ENCODE measurements around the gene CEP85L.

The CEP85L gene

GRCh38 chr6:118542184-118542952, 109.0 kb downstream of the CEP85L start:
- no peak for DNase-seq (ENCODE audit: low read depth)

- no peak for DNase-seq (ENCODE audit: low read depth)
These were observed 113.8 kb downstream of the CEP85L start for GRCh38 chr6:118537574-118537973.

DNA sequence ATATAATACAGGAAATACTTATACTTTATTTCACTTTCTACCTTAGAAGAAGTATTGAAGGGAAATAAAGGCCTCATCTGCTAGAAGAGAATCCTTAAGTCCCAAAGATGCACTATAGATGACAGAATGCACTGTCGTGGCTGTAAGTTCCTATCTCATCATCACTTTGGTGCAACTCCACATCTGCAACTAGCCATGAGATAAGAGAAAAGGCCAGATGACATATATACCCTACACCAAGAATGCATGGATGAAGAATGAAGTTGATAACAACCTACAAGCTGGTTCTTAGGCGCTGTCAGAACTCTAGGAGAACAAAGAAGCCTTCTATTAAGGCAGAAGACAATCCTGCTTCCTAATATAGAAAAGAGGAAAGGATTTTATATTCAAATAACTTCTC, 114.9 kb downstream of the CEP85L start:
- DNase-seq (ENCODE audit: low read depth), result no peak

- no peak for DNase-seq (ENCODE audit: low read depth)
These were observed 116.1 kb downstream of the CEP85L start for GRCh38 chr6:118535176-118535844.

- no peak for DNase-seq (ENCODE audit: low read depth)
These were observed 120.4 kb downstream of the CEP85L start for GRCh38 chr6:118530942-118531341.

DNA sequence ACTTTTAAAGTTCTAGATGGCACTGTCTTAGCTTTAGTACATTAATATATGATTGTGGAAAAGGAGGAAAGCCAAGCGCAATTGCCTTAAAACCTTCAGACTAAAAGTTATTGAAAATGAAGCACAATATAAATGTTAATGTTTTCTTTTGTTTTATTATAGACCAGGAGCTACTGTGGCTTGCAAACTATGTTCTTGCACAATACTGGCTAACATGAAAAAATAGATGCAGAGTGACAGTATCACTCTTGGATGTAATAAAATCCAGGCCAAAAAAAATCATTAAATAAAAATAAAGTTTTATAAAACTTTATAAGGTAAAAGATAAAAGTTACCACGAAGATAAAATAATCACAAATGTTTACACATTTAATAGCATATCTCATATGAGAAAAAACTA, 121.6 kb downstream of the CEP85L start:
- no peak for DNase-seq (ENCODE audit: low read depth)

GRCh38 chr6:118528129-118528528, 123.3 kb downstream of the CEP85L start:
- DNase-seq (ENCODE audit: low read depth), result no peak

- no peak for DNase-seq (ENCODE audit: low read depth)
These were observed 125.2 kb downstream of the CEP85L start for GRCh38 chr6:118525913-118526780.

DNA sequence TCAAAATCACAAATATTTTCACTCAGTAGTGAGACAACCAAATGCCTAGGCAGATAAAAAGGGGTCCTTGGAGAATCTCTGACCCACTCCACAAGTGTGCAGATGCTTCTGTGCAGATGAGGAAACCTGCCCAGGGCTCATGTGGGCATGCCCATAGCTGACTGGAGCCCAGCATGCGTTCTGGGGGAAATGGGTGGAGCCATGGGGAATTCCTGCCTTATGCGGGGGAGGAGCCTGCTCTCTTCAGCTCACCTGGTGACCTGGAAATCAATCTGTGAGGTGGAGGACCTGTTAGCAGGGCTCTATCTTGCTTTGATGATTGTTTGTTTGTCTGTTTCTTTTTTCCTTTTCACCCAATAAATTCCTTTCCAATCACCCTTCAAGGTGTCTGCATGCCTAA, 126.7 kb downstream of the CEP85L start:
- DNase-seq (ENCODE audit: low read depth), result no peak

DNA sequence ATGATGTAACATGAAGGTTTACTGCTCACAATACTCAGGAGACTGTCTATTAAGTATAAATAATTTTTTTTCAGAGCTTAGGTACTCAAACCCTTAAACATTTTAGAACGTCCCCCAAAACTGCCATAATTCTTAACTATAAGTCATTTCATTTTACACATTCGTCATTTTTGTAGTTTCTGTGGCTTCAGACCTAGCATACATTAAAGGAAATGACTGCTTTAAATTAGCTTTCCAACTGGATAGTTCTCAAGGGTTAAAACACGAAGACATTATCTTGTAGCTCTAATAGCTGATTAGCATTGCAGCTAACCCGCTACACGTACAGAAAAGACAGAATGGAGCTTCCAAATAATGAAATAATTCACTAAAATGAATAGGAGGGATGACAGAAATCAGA, 128.2 kb downstream of the CEP85L start:
- no peak for DNase-seq (ENCODE audit: low read depth)

DNA sequence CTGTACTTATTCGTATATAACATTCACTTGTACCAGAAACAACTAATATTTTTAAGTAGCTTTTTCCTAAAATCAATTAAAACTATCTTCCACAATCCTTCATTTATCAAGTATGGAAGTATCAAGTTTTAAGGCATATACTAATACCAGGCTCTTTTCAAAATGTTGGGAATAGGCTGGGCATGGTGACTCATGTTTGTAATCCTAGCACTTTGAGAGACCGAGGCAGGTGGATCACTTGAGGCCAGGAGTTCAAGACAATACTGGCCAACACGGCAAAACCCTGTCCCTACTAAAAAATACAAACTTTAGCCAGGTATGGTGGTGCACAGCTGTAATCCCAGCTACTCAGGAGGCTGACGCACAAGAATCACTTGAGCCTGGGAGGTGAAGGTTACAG, 129.0 kb downstream of the CEP85L start:
- no peak for DNase-seq (ENCODE audit: low read depth)

GRCh38 chr6:118514689-118515088, 136.7 kb downstream of the CEP85L start:
- DNase-seq (ENCODE audit: low read depth), result no peak

DNA sequence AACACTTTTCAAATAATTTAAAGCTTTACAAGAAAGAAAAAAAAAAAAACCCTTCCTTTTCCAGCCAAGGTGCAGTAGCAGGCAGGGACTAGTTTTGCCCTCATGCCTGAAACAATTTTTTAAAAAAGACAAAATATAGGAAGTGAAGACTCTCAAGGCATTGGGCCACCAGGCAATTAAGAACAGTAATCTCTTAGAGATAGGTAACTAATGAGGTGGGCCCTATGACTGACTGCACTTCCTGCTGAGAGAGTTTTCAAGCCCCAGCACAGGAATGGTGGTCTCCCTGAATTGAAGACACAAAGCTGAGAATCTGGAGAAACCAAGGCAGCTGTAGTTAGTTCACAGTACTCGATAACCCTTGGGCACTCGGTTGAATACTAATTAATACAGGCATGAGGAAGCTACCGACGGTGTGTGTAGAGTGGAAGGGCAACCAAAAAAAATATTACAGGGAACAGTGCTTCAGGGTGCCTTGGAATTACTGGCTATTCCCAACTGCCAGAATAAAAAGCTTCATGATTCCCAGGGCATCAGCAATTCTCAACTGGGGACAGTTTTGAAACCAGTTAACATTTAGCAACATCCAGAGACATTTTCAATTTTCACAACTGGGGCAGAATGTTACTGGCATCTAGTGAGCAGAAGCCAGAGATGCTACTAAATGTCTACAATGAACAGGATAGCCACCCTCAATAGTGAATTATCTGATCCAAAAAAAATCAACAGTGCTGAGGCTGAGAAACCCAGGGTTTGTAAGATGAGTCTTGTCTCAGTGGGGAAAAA, 139.3 kb downstream of the CEP85L start:
- no peak for DNase-seq (ENCODE audit: low read depth)

- no peak for DNase-seq (ENCODE audit: low read depth)
These were observed 142.3 kb downstream of the CEP85L start for GRCh38 chr6:118509009-118509617.

DNA sequence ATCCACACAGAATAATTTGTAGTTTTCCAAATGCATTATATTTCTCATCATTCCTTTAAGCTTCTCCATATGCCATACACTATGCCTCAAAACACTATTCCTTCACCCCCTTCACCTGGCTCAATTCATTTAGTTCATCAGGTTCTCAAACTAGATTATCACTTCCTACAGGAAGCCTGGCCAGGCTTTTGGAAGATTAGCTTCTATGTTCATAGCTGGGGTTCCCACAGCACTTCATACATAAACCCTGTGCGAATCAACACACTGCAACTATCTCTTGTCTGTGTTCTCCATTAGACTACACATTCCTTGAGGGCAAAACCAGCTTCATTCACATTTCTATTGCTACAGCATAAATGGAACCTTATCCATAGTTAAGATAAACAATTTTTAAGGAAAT, 143.8 kb downstream of the CEP85L start:
- no peak for DNase-seq (ENCODE audit: low read depth)

DNA sequence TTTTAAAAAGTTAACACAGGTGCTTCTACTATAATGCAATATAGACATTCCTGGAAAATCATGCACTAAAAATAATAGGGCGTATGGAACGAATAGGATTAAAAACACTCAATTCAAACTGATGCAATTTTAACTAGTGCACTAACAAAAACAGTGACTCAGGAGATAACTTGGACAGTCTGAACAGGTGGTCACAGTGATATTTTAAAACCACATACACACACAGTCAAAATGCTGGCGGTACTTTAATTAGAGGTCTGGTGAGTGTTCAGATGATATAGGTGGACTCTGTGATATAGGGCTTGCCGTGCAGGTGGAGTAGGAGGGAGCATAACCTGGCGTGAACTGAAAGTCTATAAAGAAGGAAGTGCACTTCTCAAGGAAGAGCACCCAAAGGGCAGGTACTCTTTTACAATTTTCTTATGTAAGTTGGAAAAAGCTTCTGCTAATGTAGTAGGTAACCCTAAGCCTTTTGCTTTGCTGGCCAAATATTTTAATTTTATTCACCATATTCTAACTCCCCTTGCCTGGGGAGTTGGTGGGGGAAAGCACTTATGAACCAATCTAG, 145.2 kb downstream of the CEP85L start:
- DNase-seq (ENCODE audit: low read depth), result no peak

DNA sequence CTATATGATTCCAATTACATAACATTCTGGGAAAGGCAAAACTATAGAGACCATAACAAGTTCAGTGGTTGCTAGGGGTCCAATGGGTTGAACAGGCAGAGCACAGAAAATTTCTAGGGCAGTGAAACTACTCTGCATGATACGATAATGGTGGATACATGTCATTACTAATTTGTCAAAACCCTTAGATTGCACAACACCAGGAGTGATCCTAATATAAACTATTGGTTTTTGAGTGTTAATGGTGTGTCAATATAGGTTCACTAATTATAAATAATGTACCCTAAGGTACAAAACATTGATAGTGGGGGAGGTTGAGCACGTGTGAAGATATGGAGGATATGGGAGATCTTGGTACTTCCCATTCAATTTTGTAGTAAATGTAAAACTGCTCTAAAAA, 145.7 kb downstream of the CEP85L start:
- no peak for DNase-seq (ENCODE audit: low read depth)

DNA sequence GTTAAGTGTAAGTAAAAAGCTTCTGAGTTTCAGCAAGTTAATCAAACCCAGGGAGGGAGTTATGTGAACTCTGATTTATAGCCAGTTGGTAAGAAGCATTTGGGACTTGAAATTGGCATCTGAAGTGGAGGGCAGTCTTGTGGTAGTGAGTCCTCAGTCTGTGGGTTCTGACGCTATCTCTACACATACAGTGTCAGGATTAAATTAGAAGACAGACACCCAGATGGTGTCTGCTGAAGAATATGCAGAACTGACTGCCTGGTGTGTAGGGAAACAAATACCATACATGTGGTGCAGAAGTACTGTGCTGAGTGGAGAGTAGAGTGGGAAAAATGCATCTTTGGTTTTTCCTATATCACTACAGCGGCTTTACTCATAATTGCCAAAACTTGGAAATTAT, 146.8 kb downstream of the CEP85L start:
- no peak for DNase-seq (ENCODE audit: low read depth)

GRCh38 chr6:118502169-118502568, 149.2 kb downstream of the CEP85L start:
- DNase-seq (ENCODE audit: low read depth), result no peak

- no peak for DNase-seq (ENCODE audit: low read depth)
These were observed 149.6 kb downstream of the CEP85L start for GRCh38 chr6:118501765-118502164.

GRCh38 chr6:118501099-118501498, 150.3 kb downstream of the CEP85L start:
- DNase-seq (ENCODE audit: low read depth), result no peak
